GM21786 (cell line): ENCODE data around the gene LTB4R.

Source experiments
- ATAC-seq: cut with Tn5 transposase; IDR thresholded peaks from one replicate; pipeline ENCODE4 v1.9.1; 2021; ENCODE audit not compliant: unreplicated experiment

LTB4R gene

GRCh38 chr14:24299255-24300191, 11.8 kb upstream of the LTB4R start, which contains the start of the genes DHRS1 and NOP9:
DHRS1 (minus strand) TSS chr14:24299780; CDS start chr14:24299106, 674 bp downstream.
NOP9 (plus strand) TSS chr14:24299850; CDS start chr14:24299955, 105 bp downstream.
- ATAC-seq: peak; percentile 64

- no peak for ATAC-seq
Observed at GRCh38 chr14:24300326-24300980, 10.8 kb upstream of the LTB4R start.

- no peak for ATAC-seq
Observed at GRCh38 chr14:24304019-24304387, 7.3 kb upstream of the LTB4R start.

- no peak for ATAC-seq
Observed at GRCh38 chr14:24307156-24307574, 4.1 kb upstream of the LTB4R start.

GRCh38 chr14:24307575-24308341, 3.5 kb upstream of the LTB4R start, which contains the start of gene CIDEB:
CIDEB (minus strand) TSS chr14:24307977; CDS start chr14:24307858, 119 bp downstream.
- ATAC-seq: no peak

GRCh38 chr14:24308342-24309124, 2.8 kb upstream of the LTB4R start:
- no peak for ATAC-seq

- ATAC-seq: no peak
Observed at GRCh38 chr14:24309538-24310264, 1.6 kb upstream of the LTB4R start, which contains the start of gene LTB4R2. LTB4R2 (plus strand) TSS chr14:24310140; CDS start chr14:24310665, 525 bp downstream.

- no peak for ATAC-seq
Observed at GRCh38 chr14:24310265-24310645, 1.0 kb upstream of the LTB4R start.

- no peak for ATAC-seq
Observed at GRCh38 chr14:24311837-24312615, 724 bp downstream of the LTB4R start.

- ATAC-seq: no peak
Observed at GRCh38 chr14:24312736-24313507, 1.6 kb downstream of the LTB4R start.

GRCh38 chr14:24313913-24314312, 2.6 kb downstream of the LTB4R start:
- no peak for ATAC-seq

- ATAC-seq: no peak
Observed at GRCh38 chr14:24314377-24315193, 3.3 kb downstream of the LTB4R start.

- ATAC-seq: no peak
Observed at GRCh38 chr14:24315243-24315806, 4.0 kb downstream of the LTB4R start.

GRCh38 chr14:24315807-24316596, 4.7 kb downstream of the LTB4R start:
- no peak for ATAC-seq

GRCh38 chr14:24316597-24316950, 5.3 kb downstream of the LTB4R start:
- ATAC-seq: no peak
